ENCODE data around the gene NEURL1B.
"Not testable (repeated sequence)": the region's sequence is repeated elsewhere in the genome, so short reads cannot be mapped to it uniquely, and the experiment has no call there.

Gene NEURL1B

GRCh38 chr5:172658961-172659501, 18.0 kb downstream of the NEURL1B start:
- DNase-seq = no peak

- no peak for DNase-seq
These were observed 18.5 kb downstream of the NEURL1B start for GRCh38 chr5:172659570-172659908.

- no peak for DNase-seq
These were observed 19.0 kb downstream of the NEURL1B start for GRCh38 chr5:172659909-172660628.

- DNase-seq = no peak
These were observed 19.9 kb downstream of the NEURL1B start for GRCh38 chr5:172660974-172661373.

GRCh38 chr5:172661526-172661925, 20.5 kb downstream of the NEURL1B start:
- no peak for DNase-seq

- no peak for DNase-seq
These were observed 21.5 kb downstream of the NEURL1B start for GRCh38 chr5:172662596-172662995.

GRCh38 chr5:172664018-172664417, 23.0 kb downstream of the NEURL1B start:
- no peak for DNase-seq

GRCh38 chr5:172664681-172665541, 23.8 kb downstream of the NEURL1B start:
- DNase-seq = no peak

GRCh38 chr5:172666251-172666650, 25.2 kb downstream of the NEURL1B start:
- no peak for DNase-seq

- no peak for DNase-seq
These were observed 26.9 kb downstream of the NEURL1B start for GRCh38 chr5:172667786-172668593.

- no peak for DNase-seq
These were observed 27.6 kb downstream of the NEURL1B start for GRCh38 chr5:172668594-172669071.

- no peak for DNase-seq
These were observed 28.4 kb downstream of the NEURL1B start for GRCh38 chr5:172669386-172670004.

- DNase-seq = no peak
These were observed 28.9 kb downstream of the NEURL1B start for GRCh38 chr5:172670005-172670402.

- no peak for DNase-seq
These were observed 29.4 kb downstream of the NEURL1B start for GRCh38 chr5:172670444-172670843.

- DNase-seq = no peak
These were observed 30.0 kb downstream of the NEURL1B start for GRCh38 chr5:172671091-172671490.

GRCh38 chr5:172672681-172673080, 31.6 kb downstream of the NEURL1B start:
- no peak for DNase-seq

GRCh38 chr5:172674155-172674554, 33.1 kb downstream of the NEURL1B start:
- no peak for DNase-seq

GRCh38 chr5:172676914-172677475, 35.9 kb downstream of the NEURL1B start:
- DNase-seq = no peak

- DNase-seq = not testable (repeated sequence)
These were observed 37.4 kb downstream of the NEURL1B start for GRCh38 chr5:172678362-172678874.

GRCh38 chr5:172678902-172679301, 37.8 kb downstream of the NEURL1B start:
- no peak for DNase-seq

- no peak for DNase-seq
These were observed 38.7 kb downstream of the NEURL1B start for GRCh38 chr5:172679628-172680212.

- DNase-seq = no peak
These were observed 39.9 kb downstream of the NEURL1B start for GRCh38 chr5:172680921-172681320.
